T1000 (cell line): ENCODE data around the gene KLHDC4.
"Not testable (repeated sequence)": the region's sequence is repeated elsewhere in the genome, so short reads cannot be mapped to it uniquely, and the experiment has no call there.

ENCODE experiments used
- DNase-seq: peaks from one replicate; lab custom pipeline; 2025; ENCODE audit warnings: mixed read lengths; lab: John Stamatoyannopoulos, UW

Gene KLHDC4

GRCh38 chr16:87765776-87766484, at the start of gene KLHDC4:
Gene KLHDC4, minus strand, starts transcription at chr16:87765986. Its CDS starts 96 bp downstream, at chr16:87765890.
- peak; percentile 25 for DNase-seq

GRCh38 chr16:87815567-87815966, 49.8 kb upstream of the KLHDC4 start:
- DNase-seq: no peak

GRCh38 chr16:87812200-87812656, 46.4 kb upstream of the KLHDC4 start:
- DNase-seq: no peak

GRCh38 chr16:87811454-87811853, 45.7 kb upstream of the KLHDC4 start:
- DNase-seq: not testable (repeated sequence)

GRCh38 chr16:87809150-87809902, 43.5 kb upstream of the KLHDC4 start:
- DNase-seq: no peak

GRCh38 chr16:87808108-87808507, 42.3 kb upstream of the KLHDC4 start:
- no peak for DNase-seq

- DNase-seq: peak; percentile 52
Measured at GRCh38 chr16:87806641-87807546, 41.1 kb upstream of the KLHDC4 start.

GRCh38 chr16:87806261-87806640, 40.5 kb upstream of the KLHDC4 start:
- DNase-seq: no peak

GRCh38 chr16:87803385-87803784, 37.6 kb upstream of the KLHDC4 start:
- no peak for DNase-seq

GRCh38 chr16:87802670-87803069, 36.9 kb upstream of the KLHDC4 start:
- no peak for DNase-seq

- DNase-seq: no peak
Measured at GRCh38 chr16:87801679-87802259, 36.0 kb upstream of the KLHDC4 start.

GRCh38 chr16:87800497-87800896, 34.7 kb upstream of the KLHDC4 start:
- no peak for DNase-seq

GRCh38 chr16:87795336-87795735, 29.6 kb upstream of the KLHDC4 start:
- DNase-seq: no peak

GRCh38 chr16:87794485-87795078, 28.8 kb upstream of the KLHDC4 start:
- DNase-seq: no peak

GRCh38 chr16:87792205-87792565, 26.4 kb upstream of the KLHDC4 start:
- no peak for DNase-seq

- DNase-seq: no peak
Measured at GRCh38 chr16:87791295-87792204, 25.8 kb upstream of the KLHDC4 start.

GRCh38 chr16:87790292-87791100, 24.7 kb upstream of the KLHDC4 start:
- peak; percentile 56 for DNase-seq

- peak; percentile 76 for DNase-seq
Measured at GRCh38 chr16:87789437-87790291, 23.9 kb upstream of the KLHDC4 start.
